ENCODE results near the gene MRPL48.

Gene MRPL48

GRCh38 chr11:73914284-73914683 is 126.6 kb downstream of the MRPL48 start:
- no peak for TF ChIP-seq CTCF (IDR thresholded peaks at IDR 0.05; ENCODE audit: low read length, missing control alignments)
- no peak overlapping the region for H3K4me3 ChIP-seq (replicated peaks; ENCODE audit: low read depth, low read length)
- no peak for DNase-seq (ENCODE audit: low read depth)
